MCF 10A (cell line): ENCODE results near the gene UTF1. TPM values are rescaled to one million over a fixed set of nuclear protein-coding genes. Genes with fewer than 3 reads are reported as not detected.

ENCODE experiments used
- BruUV-seq: library from RNA; stranded (reverse); fragments of 400-500 nt; replicated peaks from 2 replicates; lab custom pipeline; 2021; lab: Mats Ljungman, UMichigan
- CTCF ChIA-PET: fragments of 300-600 bp; sonication (Branson Sonifier 250); formaldehyde crosslinking; extraction: SDS; loops from one replicate; lab custom pipeline; 2021; ENCODE audit warnings: antibody characterized with exemption, inconsistent platforms; lab: Yijun Ruan, JAX
- POLR2A ChIA-PET: fragments of 300-600, 350-650 bp; sonication (Branson Sonifier 250); formaldehyde crosslinking; extraction: SDS; loops from one replicate; lab custom pipeline; 2020; ENCODE audit warnings: antibody characterized with exemption, inconsistent platforms; lab: Yijun Ruan, JAX
- DNase-seq: peaks from one replicate; pipeline ENCODE4 v3.0.0-alpha.2; 2018; ENCODE audit not compliant: unreplicated experiment
- H3K27ac Mint-ChIP-seq: one replicate; pipeline ENCODE4 v1.8.0; 2022; ENCODE audit warnings: mild to moderate bottlenecking, low read depth, mixed read lengths; ENCODE audit not compliant: unreplicated experiment
- H3K27me3 Mint-ChIP-seq: one replicate; pipeline ENCODE4 v1.8.0; 2022; ENCODE audit warnings: mixed read lengths; ENCODE audit not compliant: insufficient read depth, unreplicated experiment
- H3K36me3 Mint-ChIP-seq: one replicate; pipeline ENCODE4 v1.8.0; 2022; ENCODE audit warnings: mild to moderate bottlenecking, moderate library complexity, mixed read lengths; ENCODE audit not compliant: insufficient read depth, unreplicated experiment
- H3K4me1 Mint-ChIP-seq: one replicate; pipeline ENCODE4 v1.8.0; 2022; ENCODE audit warnings: mixed read lengths; ENCODE audit not compliant: insufficient read depth, unreplicated experiment
- H3K4me3 Mint-ChIP-seq: one replicate; pipeline ENCODE4 v1.8.0; 2022; ENCODE audit warnings: mild to moderate bottlenecking, moderate library complexity, mixed read lengths; ENCODE audit not compliant: unreplicated experiment
- H3K9me3 Mint-ChIP-seq: one replicate; pipeline ENCODE4 v1.8.0; 2022; ENCODE audit warnings: mixed read lengths; ENCODE audit not compliant: unreplicated experiment
- CTCF ChIP-seq: fragments of 200-600 bp; IDR thresholded peaks from one replicate; pipeline ENCODE4 v1.8.0; 2022; ENCODE audit warnings: antibody characterized with exemption, mild to moderate bottlenecking; ENCODE audit not compliant: unreplicated experiment
- intact Hi-C: fragments of 100-400 bp; cut with micrococcal nuclease; formaldehyde crosslinking; loops from 2 replicates; pipeline ENCODE4 v1.14.1; 2022
- total RNA-seq: library from RNA; stranded (reverse); gene quantifications from 2 replicates; pipeline ENCODE4 v1.2.3, GENCODE V29; 2022

UTF1 gene
- total RNA-seq, 1 experiment from 2014 or later: not detected

GRCh38 chr10:133253361-133253955 lies 23.4 kb downstream of the UTF1 start:
- peaks cover 13% of the 10 kb centered on the region for H3K4me1 Mint-ChIP-seq
- no peak overlapping the region for H3K27ac Mint-ChIP-seq
- TF ChIP-seq CTCF: no peak
- no peak for DNase-seq
- peaks cover 14% of the 10 kb centered on the region for H3K27me3 Mint-ChIP-seq
- intact Hi-C loops: no loop called here
- CTCF ChIA-PET: interaction anchor here (0.7 kb wide), 1 partner anchor 560 kb away, joined by 3 read pairs; no protein-coding TSS in a partner anchor
- no peak overlapping the region for H3K4me3 Mint-ChIP-seq
- POLR2A ChIA-PET: no interaction called here
- no TSS peak for BruUV-seq
- no peaks in the 10 kb centered on the region for H3K36me3 Mint-ChIP-seq
- H3K9me3 Mint-ChIP-seq: no peaks in the 10 kb centered on the region

GRCh38 chr10:133254421-133255120 lies 24.6 kb downstream of the UTF1 start:
- Mint-ChIP-seq H3K27me3 (peaks cover 14% of the 10 kb centered on the region), H3K4me1 (peaks cover 19% of the 10 kb centered on the region), H3K27ac (no peak overlapping the region), H3K9me3 (no peaks in the 10 kb centered on the region), H3K36me3 (peaks cover 6% of the 10 kb centered on the region), H3K4me3 (no peak overlapping the region)
- intact Hi-C loops: loop anchor here (5.0 kb wide), 1 partner anchor 112 kb away; no protein-coding TSS in a partner anchor
- DNase-seq: no peak
- BruUV-seq: no TSS peak
- CTCF ChIA-PET: interaction anchor here (1.0 kb wide), 1 partner anchor 75 kb away, joined by 3 read pairs; no protein-coding TSS in a partner anchor
- no peak for TF ChIP-seq CTCF
- POLR2A ChIA-PET: interaction anchor here (1.2 kb wide), 1 partner anchor 11 kb away, joined by 3 read pairs; no protein-coding TSS in a partner anchor

- intact Hi-C loops: loop anchor here (5.0 kb wide), 1 partner anchor 113 kb away; no protein-coding TSS in a partner anchor
- no peak overlapping the region for H3K27ac Mint-ChIP-seq
- TF ChIP-seq CTCF: no peak
- CTCF ChIA-PET: interaction anchor here (0.6 to 1.0 kb wide), 2 partner anchors 48 to 74 kb away, joined by 3 read pairs; no protein-coding TSS in a partner anchor
- no peak for DNase-seq
- no TSS peak for BruUV-seq
- H3K9me3 Mint-ChIP-seq: no peaks in the 10 kb centered on the region
- peaks cover 6% of the 10 kb centered on the region for H3K36me3 Mint-ChIP-seq
- H3K27me3 Mint-ChIP-seq: peaks cover 7% of the 10 kb centered on the region
- no peak overlapping the region for H3K4me3 Mint-ChIP-seq
- POLR2A ChIA-PET: no interaction called here
- H3K4me1 Mint-ChIP-seq: peaks cover 25% of the 10 kb centered on the region
Measured at GRCh38 chr10:133255323-133255722, 25.3 kb downstream of the UTF1 start.

- peak; percentile 40 for TF ChIP-seq CTCF
- ChIA-PET CTCF (interaction anchor here (0.6 to 3.9 kb wide), 24 partner anchors 10 to 756 kb away, joined by 3 to 25 read pairs (median 4); partner anchors contain the start of gene MTG1), POLR2A (interaction anchor here (0.5 to 3.7 kb wide), 7 partner anchors 19 to 845 kb away, joined by 3 to 45 read pairs (median 3); partner anchors contain the start of gene ADAM8)
- Mint-ChIP-seq H3K27ac (peak overlapping the region; percentile 4), H3K4me1 (peaks cover 33% of the 10 kb centered on the region), H3K9me3 (no peaks in the 10 kb centered on the region), H3K27me3 (no peaks in the 10 kb centered on the region), H3K36me3 (peaks cover 6% of the 10 kb centered on the region), H3K4me3 (peak overlapping the region; percentile 44)
- no TSS peak for BruUV-seq
- intact Hi-C loops: loop anchor here (1.0 to 5.0 kb wide), 3 partner anchors 21 to 353 kb away; no protein-coding TSS in a partner anchor
- DNase-seq: peak; percentile 87
Measured at GRCh38 chr10:133257489-133258065, 27.6 kb downstream of the UTF1 start.
